ENCODE measurements around the gene MRPS26.

DNA sequence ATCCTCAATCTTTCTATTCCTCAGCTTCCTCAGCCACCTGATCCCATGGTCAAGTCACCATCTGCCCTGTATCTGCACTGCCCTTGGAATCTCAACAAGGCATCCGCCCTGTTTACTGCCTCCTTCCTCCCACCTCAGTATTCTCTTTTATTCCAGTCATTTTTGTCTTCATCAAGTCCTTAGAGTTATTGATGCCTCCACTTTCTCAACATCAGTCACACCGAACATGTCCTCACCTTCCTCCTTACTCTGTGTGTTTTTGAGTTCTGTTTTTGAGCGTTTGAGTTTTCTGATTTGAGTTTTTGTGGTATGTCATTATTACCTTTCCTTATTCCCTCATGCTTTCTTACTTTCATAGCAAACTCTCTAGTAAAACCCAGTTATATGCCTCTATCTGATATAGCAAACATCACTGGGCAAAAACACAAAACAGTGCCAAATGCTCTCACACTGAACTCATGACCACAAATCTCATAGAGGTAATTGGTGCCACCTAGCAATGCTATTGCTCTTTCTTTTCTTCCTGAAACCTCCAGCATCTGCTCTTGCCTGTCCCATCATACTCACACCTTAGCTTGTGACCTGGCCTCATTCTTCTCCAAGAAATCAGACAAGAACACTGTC, 14.2 kb upstream of the MRPS26 start:
- TF ChIP-seq POLR2A (IDR thresholded peaks at IDR 0.05) = no peak
- TF ChIP-seq, protein P1, sequence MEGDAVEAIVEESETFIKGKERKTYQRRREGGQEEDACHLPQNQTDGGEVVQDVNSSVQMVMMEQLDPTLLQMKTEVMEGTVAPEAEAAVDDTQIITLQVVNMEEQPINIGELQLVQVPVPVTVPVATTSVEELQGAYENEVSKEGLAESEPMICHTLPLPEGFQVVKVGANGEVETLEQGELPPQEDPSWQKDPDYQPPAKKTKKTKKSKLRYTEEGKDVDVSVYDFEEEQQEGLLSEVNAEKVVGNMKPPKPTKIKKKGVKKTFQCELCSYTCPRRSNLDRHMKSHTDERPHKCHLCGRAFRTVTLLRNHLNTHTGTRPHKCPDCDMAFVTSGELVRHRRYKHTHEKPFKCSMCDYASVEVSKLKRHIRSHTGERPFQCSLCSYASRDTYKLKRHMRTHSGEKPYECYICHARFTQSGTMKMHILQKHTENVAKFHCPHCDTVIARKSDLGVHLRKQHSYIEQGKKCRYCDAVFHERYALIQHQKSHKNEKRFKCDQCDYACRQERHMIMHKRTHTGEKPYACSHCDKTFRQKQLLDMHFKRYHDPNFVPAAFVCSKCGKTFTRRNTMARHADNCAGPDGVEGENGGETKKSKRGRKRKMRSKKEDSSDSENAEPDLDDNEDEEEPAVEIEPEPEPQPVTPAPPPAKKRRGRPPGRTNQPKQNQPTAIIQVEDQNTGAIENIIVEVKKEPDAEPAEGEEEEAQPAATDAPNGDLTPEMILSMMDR (IDR thresholded peaks at IDR 0.05) = no peak
